Hindlimb muscle (tissue), 1 donor: ENCODE data around the gene ATG4D. TPM values are rescaled to one million over a fixed set of nuclear protein-coding genes. Genes with fewer than 3 reads are reported as not detected.
"Not testable (repeated sequence)": the region's sequence is repeated elsewhere in the genome, so short reads cannot be mapped to it uniquely, and the experiment has no call there.

Experiments
- DNase-seq: peaks from one replicate; pipeline ENCODE4 v3.0.0-alpha.2; 2013
- polyA plus RNA-seq: library from polyadenylated mRNA; unstranded; fragments of 120-200 nt; gene quantifications from one replicate; pipeline ENCODE4 v1.2.1, GENCODE V29; 2013; ENCODE audit not compliant: insufficient read length

ATG4D gene
- polyA plus RNA-seq, 1 donor = 26.2 TPM

- no peak for DNase-seq
Observed at GRCh38 chr19:10520652-10521318, 22.9 kb upstream of the ATG4D start.

- no peak for DNase-seq
Observed at GRCh38 chr19:10521461-10522171, 22.1 kb upstream of the ATG4D start.

DNA sequence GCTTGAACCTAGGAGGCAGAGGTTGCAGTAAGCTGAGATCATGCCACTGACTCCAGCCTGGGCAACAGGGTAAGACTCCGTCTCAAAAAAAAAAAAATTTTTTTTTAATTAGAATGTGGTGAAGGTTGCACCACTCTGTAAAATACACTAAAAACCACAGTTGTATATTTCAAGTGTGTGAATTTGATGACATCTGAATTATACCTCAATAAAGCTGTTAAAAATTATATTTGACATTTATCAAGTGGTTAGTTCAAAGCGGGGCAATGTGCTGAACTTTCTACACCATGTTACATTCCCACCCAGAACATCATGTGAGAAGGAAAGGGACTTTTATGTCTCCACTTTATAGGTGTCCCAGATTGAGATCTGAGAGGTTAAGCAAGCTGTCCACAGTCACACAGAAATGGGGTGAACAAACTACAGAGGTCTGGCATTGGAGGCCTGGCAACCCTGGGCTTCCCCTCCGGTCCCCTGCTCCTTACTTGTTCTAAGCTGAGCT, 20.5 kb upstream of the ATG4D start:
- no peak for DNase-seq

- no peak for DNase-seq
Observed at GRCh38 chr19:10525636-10526035, 18.1 kb upstream of the ATG4D start.

DNA sequence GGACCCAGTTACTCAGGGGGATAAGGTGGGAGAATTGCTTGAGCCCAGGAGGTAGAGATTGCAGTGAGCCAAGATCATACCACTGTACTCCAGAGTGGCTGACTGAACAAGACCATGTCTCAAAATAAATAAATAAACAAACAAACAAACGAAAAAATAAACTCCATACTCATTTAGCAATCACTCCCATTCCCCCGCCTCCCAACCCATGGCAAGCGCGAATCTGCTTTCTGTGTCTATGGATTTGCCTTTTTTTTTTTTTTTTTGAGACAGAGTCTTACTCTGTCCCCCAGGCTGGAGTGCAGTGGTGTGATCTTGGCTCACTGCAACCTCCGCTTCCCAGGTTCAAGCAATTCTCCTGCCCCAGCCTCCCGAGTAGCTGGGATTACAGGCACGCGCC, 16.8 kb upstream of the ATG4D start:
- DNase-seq = not testable (repeated sequence)

DNA sequence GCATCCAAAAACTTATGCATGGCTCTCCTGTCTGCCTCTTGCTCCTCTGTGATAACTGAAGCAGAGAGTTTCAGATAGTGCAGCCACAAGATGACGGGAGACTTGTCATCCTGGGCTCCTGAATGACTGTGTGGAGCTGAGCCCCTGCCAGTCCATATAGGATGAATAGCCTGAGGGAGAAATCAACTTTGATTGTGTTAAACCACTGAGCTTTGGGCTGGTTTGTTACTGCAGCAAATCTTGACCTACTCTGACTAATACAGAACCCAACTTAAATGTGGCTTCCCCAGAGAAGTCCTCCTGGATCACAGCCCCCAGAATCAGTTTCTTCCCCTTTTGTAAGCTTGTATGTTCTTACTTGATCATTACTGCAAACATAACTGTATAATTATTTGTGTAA, 11.2 kb upstream of the ATG4D start:
- no peak for DNase-seq

DNA sequence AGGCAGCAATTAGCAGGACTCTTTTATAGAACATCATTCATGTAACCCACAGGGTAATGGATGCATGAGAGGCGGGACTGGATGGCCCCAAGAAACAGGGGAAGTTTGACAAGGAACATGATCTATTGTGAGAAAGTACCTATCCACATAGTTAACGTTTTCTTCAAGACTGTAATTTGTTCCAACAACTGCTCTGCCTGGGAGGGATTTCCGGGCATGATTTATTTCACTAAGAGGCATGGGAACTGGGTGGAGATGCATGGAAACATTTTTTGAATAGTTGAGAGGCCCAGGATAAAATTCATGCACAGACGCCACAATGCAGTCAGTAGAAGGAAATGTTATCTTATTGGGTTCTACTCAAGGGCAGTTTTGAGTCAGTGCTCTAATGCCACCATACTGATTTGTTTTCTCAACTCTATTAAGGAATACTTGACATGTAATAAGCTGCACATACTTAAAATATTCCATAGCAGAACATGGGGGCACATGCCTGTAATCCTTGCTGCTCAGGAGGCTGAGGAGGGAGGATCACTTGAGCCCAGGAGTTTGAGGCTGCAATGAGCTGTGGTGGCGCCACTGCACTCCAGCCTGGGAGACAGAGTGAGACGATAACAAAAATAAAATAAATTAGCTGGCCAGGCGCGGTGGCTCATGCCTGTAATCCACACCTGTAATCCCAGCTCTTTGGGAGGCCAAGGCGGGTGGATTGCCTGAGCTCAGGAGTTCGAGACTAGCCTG, 9.9 kb upstream of the ATG4D start:
- no peak for DNase-seq

GRCh38 chr19:10535613-10536012, 8.1 kb upstream of the ATG4D start:
- no peak for DNase-seq

DNA sequence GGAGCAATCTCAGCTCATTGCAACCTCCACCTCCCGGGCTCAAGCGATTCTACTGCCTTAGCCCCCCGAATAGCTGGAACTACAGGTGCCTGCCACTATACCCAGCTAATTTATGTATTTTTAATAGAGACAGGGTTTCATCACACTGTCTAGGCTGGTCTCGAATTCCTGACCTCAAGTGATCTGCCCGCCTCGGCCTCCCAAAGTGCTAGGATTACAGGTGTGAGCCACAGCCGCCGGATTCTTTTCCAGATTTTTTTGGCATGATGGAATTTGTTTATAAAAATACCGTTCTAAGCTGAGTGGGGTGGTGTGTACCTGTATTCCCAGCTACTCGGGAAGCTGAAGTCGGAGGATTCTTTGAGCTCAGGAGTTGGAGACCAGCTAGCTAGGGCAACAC, 6.0 kb upstream of the ATG4D start:
- DNase-seq = no peak

DNA sequence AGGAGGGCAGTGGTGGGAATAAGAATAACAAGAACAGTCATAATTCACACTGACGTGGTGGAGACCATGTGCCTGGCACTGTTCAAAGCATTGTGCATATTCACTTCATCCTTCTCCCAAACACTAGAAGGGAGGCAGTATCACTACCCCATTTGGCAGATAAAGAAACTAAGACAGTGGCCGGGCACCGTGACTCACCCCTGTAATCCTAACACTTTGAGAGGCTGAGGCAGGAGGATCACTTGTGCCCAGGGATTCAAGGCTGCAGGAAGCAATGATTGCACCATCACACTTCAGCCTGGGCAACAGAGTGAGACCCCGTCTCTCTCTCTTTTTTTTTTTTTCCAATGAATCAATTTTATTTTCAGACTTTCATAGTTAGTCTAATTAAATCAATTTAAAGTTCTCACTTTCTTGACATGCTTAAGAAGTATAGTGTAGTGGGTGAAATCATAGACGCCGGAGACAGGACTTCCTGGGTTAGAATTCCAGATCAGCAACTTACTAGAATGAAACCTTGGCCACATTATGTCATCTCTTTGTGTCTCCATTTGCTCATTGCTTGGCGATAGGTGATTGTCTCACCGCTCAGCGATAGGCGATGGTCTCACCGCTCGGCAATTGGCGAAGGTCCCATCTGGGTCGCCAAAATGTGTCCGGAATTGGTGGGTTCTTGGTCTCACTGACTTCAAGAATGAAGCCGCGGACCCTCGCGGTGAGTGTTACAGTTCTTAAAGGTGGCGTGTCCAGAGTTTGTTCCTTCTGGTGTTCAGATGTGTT, 5.3 kb upstream of the ATG4D start:
- no peak for DNase-seq

- not testable (repeated sequence) for DNase-seq
Observed at GRCh38 chr19:10539016-10539415, 4.7 kb upstream of the ATG4D start.

DNA sequence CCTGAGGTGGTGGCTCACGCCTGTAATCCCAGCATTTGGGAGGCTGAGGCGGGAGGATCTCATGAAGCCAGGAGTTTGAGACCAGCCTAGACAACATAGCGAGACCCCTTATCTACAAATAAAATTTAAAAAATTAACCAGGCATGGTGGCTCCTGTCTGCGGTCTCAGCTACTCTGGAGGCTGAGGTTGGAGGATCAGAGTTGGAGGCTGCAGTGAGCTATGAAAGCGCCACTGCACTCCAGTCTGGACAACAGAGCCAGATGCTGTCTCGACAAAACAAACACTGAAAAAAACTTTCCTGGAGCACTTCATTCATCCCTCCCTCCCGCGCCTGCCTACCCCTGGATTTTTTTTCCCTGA, 665 bp upstream of the ATG4D start:
- DNase-seq = no peak

DNA sequence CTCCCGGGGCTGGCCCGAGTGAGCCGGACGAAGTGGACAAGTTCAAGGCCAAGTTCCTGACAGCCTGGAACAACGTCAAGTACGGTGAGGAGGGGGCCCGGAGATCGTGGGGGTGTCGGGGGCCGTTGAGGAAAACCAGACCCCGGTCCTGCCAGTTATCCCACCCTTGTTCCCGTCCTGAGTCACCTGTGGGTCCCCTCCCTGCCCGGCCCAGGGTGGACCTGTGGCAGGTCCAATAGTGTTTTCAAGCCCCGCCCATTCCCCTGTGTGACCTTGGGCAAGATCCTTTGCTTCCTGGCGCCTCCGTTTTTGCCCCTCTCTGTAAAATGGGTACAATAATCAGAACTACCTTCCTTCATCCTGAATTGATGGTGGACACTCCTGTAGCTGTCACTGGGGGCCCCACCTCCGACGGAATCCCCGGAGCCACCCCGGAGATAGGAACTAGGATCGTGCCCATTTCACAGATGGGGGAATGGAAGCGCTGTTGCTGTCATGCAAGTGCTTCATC, 593 bp downstream of the ATG4D start:
- DNase-seq = no peak

DNA sequence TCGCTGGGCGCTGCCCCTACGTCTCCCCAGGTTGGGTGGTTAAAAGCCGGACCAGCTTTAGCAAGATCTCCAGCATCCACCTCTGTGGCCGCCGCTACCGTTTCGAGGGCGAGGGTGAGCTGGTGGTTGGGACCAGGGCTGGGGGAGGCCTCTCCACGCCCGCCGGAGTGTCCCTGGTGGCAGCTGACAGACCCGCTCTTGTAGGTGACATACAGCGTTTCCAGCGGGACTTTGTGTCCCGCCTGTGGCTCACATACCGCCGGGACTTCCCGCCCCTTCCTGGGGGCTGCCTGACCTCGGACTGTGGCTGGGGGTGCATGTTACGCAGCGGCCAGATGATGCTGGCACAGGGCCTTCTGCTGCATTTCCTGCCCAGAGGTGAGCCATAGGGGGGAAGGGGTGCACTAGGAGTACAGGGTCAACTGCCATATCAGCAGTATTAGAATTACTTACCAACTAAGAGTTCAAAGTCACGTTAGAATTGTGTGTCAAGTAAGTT, 1.1 kb downstream of the ATG4D start:
- no peak for DNase-seq

- no peak for DNase-seq
Observed at GRCh38 chr19:10546817-10547216, 3.1 kb downstream of the ATG4D start.

DNA sequence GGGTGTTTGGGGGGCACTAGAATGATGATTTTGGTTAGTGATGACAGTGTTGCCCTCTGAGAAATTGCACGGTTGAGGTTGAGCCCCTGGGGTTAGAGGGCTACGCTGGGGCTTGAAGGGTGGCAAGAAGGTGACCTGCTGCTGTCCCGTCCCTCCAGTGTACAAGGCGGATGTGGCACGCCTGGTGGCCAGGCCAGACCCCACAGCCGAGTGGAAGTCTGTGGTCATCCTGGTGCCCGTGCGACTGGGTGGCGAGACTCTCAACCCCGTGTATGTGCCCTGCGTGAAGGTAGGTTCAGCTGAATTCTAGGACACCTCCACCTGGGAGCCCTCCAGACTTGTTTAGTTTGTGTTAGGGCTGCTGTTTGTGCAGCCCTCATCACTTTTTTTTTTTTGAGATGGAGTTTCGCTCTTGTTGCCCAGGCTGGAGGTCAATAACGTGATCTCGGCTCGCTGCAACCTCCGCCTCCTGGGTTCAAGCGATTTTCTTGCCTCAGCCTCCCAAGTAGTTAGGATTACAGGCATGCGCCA, 5.1 kb downstream of the ATG4D start:
- DNase-seq = no peak

- no peak for DNase-seq
Observed at GRCh38 chr19:10549733-10550132, 6.0 kb downstream of the ATG4D start.

GRCh38 chr19:10550336-10550735, 6.6 kb downstream of the ATG4D start:
- DNase-seq = no peak

- not testable (repeated sequence) for DNase-seq
Observed at GRCh38 chr19:10551006-10551405, 7.3 kb downstream of the ATG4D start.

GRCh38 chr19:10551698-10552301, 8.1 kb downstream of the ATG4D start:
- no peak for DNase-seq

DNA sequence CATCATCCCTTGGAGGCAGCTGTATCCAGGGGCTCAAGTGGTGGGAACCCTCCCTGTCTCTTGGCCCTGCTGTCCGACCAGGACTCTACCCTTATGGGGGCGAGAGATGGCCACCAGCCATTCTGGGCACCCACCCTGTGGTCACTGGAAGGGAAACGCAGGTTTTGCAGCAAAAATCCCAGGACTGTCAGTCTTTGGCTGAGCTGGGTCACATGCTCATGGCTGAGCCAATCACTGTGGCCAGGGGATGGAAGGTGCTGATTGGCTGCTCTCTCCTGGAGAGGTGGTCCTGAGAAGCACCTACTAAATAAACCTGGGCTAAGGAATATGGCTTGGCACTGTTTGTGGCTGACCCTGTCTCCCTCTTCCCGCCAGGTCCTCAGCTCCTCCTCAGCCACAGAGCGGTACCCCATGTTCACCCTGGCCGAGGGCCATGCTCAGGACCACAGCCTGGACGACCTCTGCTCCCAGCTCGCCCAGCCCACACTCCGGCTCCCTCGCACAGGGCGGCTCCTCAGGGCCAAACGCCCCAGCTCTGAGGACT, 8.9 kb downstream of the ATG4D start:
- no peak for DNase-seq
